Measurements from ENCODE around the gene RBFOX2. TPM values are rescaled to one million over a fixed set of nuclear protein-coding genes. Genes with fewer than 3 reads are reported as not detected.
A peak's percentile ranks its signal among the peaks of the same experiment; 100 is the strongest.

Gene RBFOX2
- polyA plus RNA-seq, 2 of the 4 experiments (the other 2 are of a cell fraction), result 30.3 to 77.7 TPM

- no peaks in the 10 kb centered on the region for H3K4me1 ChIP-seq
- POLR2A ChIA-PET, result no interaction called here
These were observed 90.4 kb downstream of the RBFOX2 start for GRCh38 chr22:35938226-35938625.

GRCh38 chr22:35930933-35931332 lies 97.7 kb downstream of the RBFOX2 start:
- CTCF ChIA-PET, result interaction anchor here (0.6 to 8.5 kb wide), 30 partner anchors 10 to 299 kb away, joined by 3 to 85 read pairs (median 3); no protein-coding TSS in a partner anchor
- TF ChIP-seq POLR2AphosphoS2 (conservative IDR thresholded peaks at IDR 0.05; ENCODE audit: low read length), result no peak
- TF ChIP-seq NFE2L2 (conservative IDR thresholded peaks at IDR 0.05; ENCODE audit: low read length), result no peak
- no peak for TF ChIP-seq EHF (CRISPR knock-in tag; IDR thresholded peaks at IDR 0.05)
- no peak for TF ChIP-seq FOSB (CRISPR knock-in tag; IDR thresholded peaks at IDR 0.05)
- TF ChIP-seq RAD21 (conservative IDR thresholded peaks at IDR 0.05 in 1 of 2, IDR thresholded peaks at IDR 0.05 in 1 of 2), result peak; percentile 65 to 72
- peak; percentile 56 for TF ChIP-seq CTCF (IDR thresholded peaks at IDR 0.05)
- no peak for TF ChIP-seq FOXS1 (CRISPR knock-in tag; IDR thresholded peaks at IDR 0.05)
- TF ChIP-seq ATOH8 (CRISPR knock-in tag; IDR thresholded peaks at IDR 0.05; ENCODE audit: low read depth), result no peak
- no peak for TF ChIP-seq PHF8 (IDR thresholded peaks at IDR 0.05; ENCODE audit: borderline replicate concordance, low read depth)
- no peak for TF ChIP-seq CHD2 (IDR thresholded peaks at IDR 0.05; ENCODE audit: low read length, partially characterized antibody)
- no peak for TF ChIP-seq TP53 (CRISPR knock-in tag; IDR thresholded peaks at IDR 0.05)
- peak; percentile 58 for TF ChIP-seq SMC3 (IDR thresholded peaks at IDR 0.05)
- TF ChIP-seq CBX2 (IDR thresholded peaks at IDR 0.05; ENCODE audit: borderline replicate concordance, low read depth), result no peak
- no peak for TF ChIP-seq EP300 (IDR thresholded peaks at IDR 0.05)
- ATAC-seq (peak; percentile 85 to 88; a peak in 5 of 6 replicates), FAIRE-seq (peak; percentile 18), DNase-seq (ENCODE audit: low read depth in 1 of 2, low spot score in 1 of 2) (peak; percentile 29 to 69)
- no peaks in the 10 kb centered on the region for H3K9me3 ChIP-seq
- no peak overlapping the region for H3K4me2 ChIP-seq
- H3K4me3 ChIP-seq, result no peak overlapping the region
- no peaks in the 10 kb centered on the region for H3K4me1 ChIP-seq
- POLR2A ChIA-PET, result interaction anchor here (0.9 to 1.9 kb wide), 2 partner anchors 97 to 98 kb away, joined by 3 to 5 read pairs; partner anchors contain the start of gene RBFOX2
- H3K27ac ChIP-seq, result no peak overlapping the region

More at GRCh38 chr22:35938226-35938625, 90.4 kb downstream of the RBFOX2 start:
- FAIRE-seq (no peak), ATAC-seq (no peak), DNase-seq (ENCODE audit: low read depth in 1 of 2, low spot score in 1 of 2) (no peak)
- WGBS (ENCODE audit: missing lambda C conversion rate), result 100% methylated on average over 1 of the region's 1 CpG
- CTCF ChIA-PET, result interaction anchor here (1.1 to 8.5 kb wide), 2 partner anchors 16 to 127 kb away, joined by 3 to 85 read pairs; no protein-coding TSS in a partner anchor
- no peaks in the 10 kb centered on the region for H3K9me3 ChIP-seq
- no peak overlapping the region for H3K4me3 ChIP-seq
- TF ChIP-seq POLR2AphosphoS2 (conservative IDR thresholded peaks at IDR 0.05; ENCODE audit: low read length), result no peak
- TF ChIP-seq EHMT2 (IDR thresholded peaks at IDR 0.05; ENCODE audit: low read depth), result no peak
- TF ChIP-seq RFX5 (IDR thresholded peaks at IDR 0.05), result no peak
- H3K4me2 ChIP-seq, result no peak overlapping the region
- no peak overlapping the region for H3K27ac ChIP-seq

- DNase-seq (ENCODE audit: low read depth in 1 of 2, low spot score in 1 of 2), result no peak
- Histone ChIP-seq H3K9me3 (no peaks in the 10 kb centered on the region), H3K4me1 (no peaks in the 10 kb centered on the region), H3K4me3 (no peak overlapping the region), H3K27ac (no peak overlapping the region), H3K4me2 (no peak overlapping the region)
- 78% methylated on average over 3 of the region's 3 CpGs for WGBS (ENCODE audit: missing lambda C conversion rate)
- TF ChIP-seq ESRRA (IDR thresholded peaks at IDR 0.05; ENCODE audit: borderline replicate concordance, low read length), result no peak
- TF ChIP-seq MAFK (IDR thresholded peaks at IDR 0.05; ENCODE audit: partially characterized antibody), result peak; percentile 76
- TF ChIP-seq FOSB (CRISPR knock-in tag; IDR thresholded peaks at IDR 0.05), result no peak
- no peak for TF ChIP-seq MYC (IDR thresholded peaks at IDR 0.05; ENCODE audit: borderline replicate concordance, low read length)
- no peak for ATAC-seq
- ChIA-PET CTCF (interaction anchor here (1.0 to 7.8 kb wide), 3 partner anchors 138 to 543 kb away, joined by 3 to 46 read pairs (median 5); no protein-coding TSS in a partner anchor), POLR2A (no interaction called here)
- no peak for FAIRE-seq
These were observed 100.3 kb downstream of the RBFOX2 start for GRCh38 chr22:35928285-35928798.
